DND-41 (cell line): ENCODE measurements around the gene AP3D1.

ENCODE experiments used
- ATAC-seq: fragments of 200-7000 bp; cut with Tn5 transposase; 3 replicates; pipeline ENCODE4 v1.9.1; 2021; ENCODE audit warnings: low read depth; ENCODE audit not compliant: insufficient read depth
- DNase-seq: peaks from one replicate; pipeline ENCODE4 v3.0.0-alpha.2; 2020
- H2AFZ ChIP-seq: 2 replicates; pipeline ENCODE4 v1.6.0; 2012; ENCODE audit warnings: low read depth, low read length
- H3K27ac ChIP-seq: 2 replicates; pipeline ENCODE4 v1.5.1; 2012; ENCODE audit warnings: low read length, inconsistent platforms
- H3K27me3 ChIP-seq: fragments of 200-600 bp; sonication (generic); 2 replicates; pipeline ENCODE4 v1.6.0; 2012; ENCODE audit warnings: low read length, mild to moderate bottlenecking, inconsistent platforms; ENCODE audit not compliant: insufficient read depth, poor library complexity
- H3K36me3 ChIP-seq: 2 replicates; pipeline ENCODE4 v1.5.1; 2012; ENCODE audit warnings: low read length, inconsistent platforms; ENCODE audit not compliant: insufficient read depth
- H3K4me1 ChIP-seq: 2 replicates; pipeline ENCODE4 v1.5.1; 2012; ENCODE audit warnings: mild to moderate bottlenecking, low read length; ENCODE audit not compliant: insufficient read depth
- H3K4me2 ChIP-seq: 2 replicates; pipeline ENCODE4 v1.6.0; 2012; ENCODE audit warnings: mild to moderate bottlenecking, moderate library complexity, low read length, inconsistent platforms; ENCODE audit not compliant: insufficient read depth
- H3K4me3 ChIP-seq, 2 experiments: fragments of 200-600 bp in 1 of 2; shearing (Covaris generic) in 1 of 2; 2 replicates each; pipeline ENCODE4 v1.5.1; 2012 to 2016; ENCODE audit warnings: inconsistent platforms in 2 of 2, low read length in 2 of 2, mild to moderate bottlenecking in 2 of 2, low read depth in 1 of 2, moderate library complexity in 1 of 2
- H3K79me2 ChIP-seq: 2 replicates; pipeline ENCODE4 v1.6.0; 2012; ENCODE audit warnings: low read length, inconsistent platforms; ENCODE audit not compliant: insufficient read depth
- H3K9ac ChIP-seq: 2 replicates; pipeline ENCODE4 v1.6.0; 2012; ENCODE audit warnings: low read depth, mild to moderate bottlenecking, inconsistent platforms, low read length, moderate library complexity
- H3K9me3 ChIP-seq: 2 replicates; pipeline ENCODE4 v1.5.1; 2012; ENCODE audit warnings: low read length, moderate library complexity, mild to moderate bottlenecking, inconsistent platforms; ENCODE audit not compliant: insufficient read depth, severe bottlenecking
- H4K20me1 ChIP-seq: 2 replicates; pipeline ENCODE4 v1.6.0; 2012; ENCODE audit warnings: low read length; ENCODE audit not compliant: insufficient read depth
- EZH2 ChIP-seq: IDR thresholded peaks from 3 replicates; pipeline ENCODE4 v1.6.1; 2012; ENCODE audit warnings: borderline replicate concordance, low read depth, mild to moderate bottlenecking, moderate library complexity, low read length, inconsistent platforms; ENCODE audit not compliant: severe bottlenecking
- TF ChIP-seq, protein P1 (sequence below): IDR thresholded peaks from 2 replicates; pipeline ENCODE4 v1.5.1; 2012; ENCODE audit warnings: borderline replicate concordance, low read length, moderate library complexity, mild to moderate bottlenecking; ENCODE audit not compliant: poor library complexity, severe bottlenecking; ENCODE audit errors: extremely low read depth

The AP3D1 gene

DNA sequence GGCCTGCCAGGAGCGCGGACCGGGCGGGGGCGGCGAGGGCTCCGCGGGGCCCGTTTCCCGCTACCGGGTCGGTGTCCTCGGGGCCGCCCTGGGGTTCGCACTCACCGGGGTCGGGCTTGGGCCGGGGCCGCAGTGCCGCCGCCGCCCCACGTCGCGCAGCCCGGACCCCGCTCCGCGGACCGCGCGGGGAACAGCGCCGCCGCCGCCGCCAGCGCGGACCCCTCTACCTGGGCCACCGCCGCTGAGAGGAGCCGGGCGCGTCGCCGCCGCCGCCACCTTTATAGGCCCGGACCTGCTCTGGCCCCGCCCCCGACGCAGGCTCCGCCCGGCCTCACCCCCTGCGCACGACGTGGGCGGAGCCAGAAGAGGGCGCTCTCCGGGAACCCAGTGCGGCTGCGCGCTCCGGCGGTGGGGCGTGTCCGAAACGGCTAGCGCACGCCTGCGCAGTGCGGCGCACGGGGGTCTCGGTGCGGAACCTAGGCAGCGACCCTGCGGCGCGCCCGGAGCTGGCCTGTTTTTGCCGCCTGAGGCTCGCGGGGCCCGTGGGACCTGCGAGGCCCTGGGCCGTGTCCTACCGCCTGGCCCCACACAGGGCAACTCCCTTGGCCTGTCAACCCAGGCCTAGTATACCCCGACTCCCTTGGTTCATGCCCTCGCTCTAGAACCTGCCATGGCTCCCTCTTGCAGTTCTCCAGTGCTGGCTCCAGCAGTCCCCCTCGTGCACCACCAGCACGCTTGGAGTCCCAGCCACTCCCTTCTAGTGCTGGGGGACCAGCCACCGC, 100.2 kb downstream of the AP3D1 start, which contains the start of gene MKNK2:
Gene MKNK2 (minus strand): TSS at position 254 of the 782 bp plus-strand sequence. CDS start 393 bp downstream, outside the sequence.
- ATAC-seq: peak; percentile 79
- TF ChIP-seq, protein P1, sequence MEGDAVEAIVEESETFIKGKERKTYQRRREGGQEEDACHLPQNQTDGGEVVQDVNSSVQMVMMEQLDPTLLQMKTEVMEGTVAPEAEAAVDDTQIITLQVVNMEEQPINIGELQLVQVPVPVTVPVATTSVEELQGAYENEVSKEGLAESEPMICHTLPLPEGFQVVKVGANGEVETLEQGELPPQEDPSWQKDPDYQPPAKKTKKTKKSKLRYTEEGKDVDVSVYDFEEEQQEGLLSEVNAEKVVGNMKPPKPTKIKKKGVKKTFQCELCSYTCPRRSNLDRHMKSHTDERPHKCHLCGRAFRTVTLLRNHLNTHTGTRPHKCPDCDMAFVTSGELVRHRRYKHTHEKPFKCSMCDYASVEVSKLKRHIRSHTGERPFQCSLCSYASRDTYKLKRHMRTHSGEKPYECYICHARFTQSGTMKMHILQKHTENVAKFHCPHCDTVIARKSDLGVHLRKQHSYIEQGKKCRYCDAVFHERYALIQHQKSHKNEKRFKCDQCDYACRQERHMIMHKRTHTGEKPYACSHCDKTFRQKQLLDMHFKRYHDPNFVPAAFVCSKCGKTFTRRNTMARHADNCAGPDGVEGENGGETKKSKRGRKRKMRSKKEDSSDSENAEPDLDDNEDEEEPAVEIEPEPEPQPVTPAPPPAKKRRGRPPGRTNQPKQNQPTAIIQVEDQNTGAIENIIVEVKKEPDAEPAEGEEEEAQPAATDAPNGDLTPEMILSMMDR: peak; percentile 75
- TF ChIP-seq EZH2: no peak
- H3K27ac ChIP-seq: peak within 1 kb of the TSS; percentile 82

More for the DNA sequence above, 100.2 kb downstream of the AP3D1 start, which contains the start of gene MKNK2:
- peak within 1 kb of the TSS; percentile 91 for H3K9ac ChIP-seq
- peaks cover 51% of the 10 kb centered on the region for H3K4me1 ChIP-seq
- peak within 1 kb of the TSS; percentile 96 for H3K4me2 ChIP-seq
- peak within 1 kb of the TSS; percentile 85 for H2AFZ ChIP-seq
- no peaks in the 10 kb centered on the region for H3K9me3 ChIP-seq
- peaks cover 36% of the 10 kb centered on the region; the same call in 1 of the 2 replicates for H3K36me3 ChIP-seq
- DNase-seq: peak; percentile 91
- H3K4me3 ChIP-seq: peak within 1 kb of the TSS; percentile 84 to 89
- H4K20me1 ChIP-seq: peaks cover 45% of the 10 kb centered on the region
- no peaks in the 10 kb centered on the region for H3K27me3 ChIP-seq
- peaks cover 48% of the 10 kb centered on the region for H3K79me2 ChIP-seq
